ENCODE results near the gene ANGPT4.
"Not testable (repeated sequence)": the region's sequence is repeated elsewhere in the genome, so short reads cannot be mapped to it uniquely, and the experiment has no call there.

The ANGPT4 gene

DNA sequence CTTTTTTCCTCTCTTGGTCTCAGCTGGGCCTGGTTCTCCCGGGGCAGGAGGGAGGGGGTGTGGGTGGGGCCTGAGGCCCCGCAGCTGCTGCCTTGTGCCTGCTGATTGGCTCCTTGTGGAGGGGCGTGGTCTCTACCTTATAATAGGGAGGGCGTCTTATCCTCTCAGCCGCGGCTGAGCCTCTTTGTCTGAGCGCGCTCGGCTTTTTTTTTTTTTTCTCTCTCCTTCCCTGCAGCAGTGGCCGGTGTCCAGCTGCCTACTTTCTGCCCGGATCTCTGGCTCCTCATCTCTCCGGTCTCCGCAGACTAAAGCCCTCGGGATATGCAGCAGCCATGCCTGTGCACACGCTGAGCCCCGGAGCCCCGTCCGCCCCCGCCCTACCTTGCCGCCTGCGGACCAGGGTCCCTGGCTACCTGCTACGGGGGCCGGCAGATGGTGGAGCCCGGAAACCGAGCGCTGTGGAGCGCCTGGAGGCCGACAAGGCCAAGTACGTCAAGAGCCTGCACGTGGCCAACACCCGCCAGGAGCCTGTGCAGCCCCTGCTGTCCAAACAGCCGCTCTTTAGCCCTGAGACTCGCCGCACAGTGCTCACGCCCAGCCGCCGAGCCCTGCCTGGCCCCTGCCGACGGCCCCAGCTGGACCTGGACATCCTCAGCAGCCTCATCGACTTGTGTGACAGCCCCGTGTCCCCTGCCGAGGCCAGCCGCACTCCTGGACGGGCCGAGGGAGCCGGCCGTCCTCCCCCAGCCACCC lies 71.5 kb downstream of the ANGPT4 start:
- peak; percentile 81 to 88 (median 82) for DNase-seq (ENCODE audit: low read depth in 3 of 3)

DNA sequence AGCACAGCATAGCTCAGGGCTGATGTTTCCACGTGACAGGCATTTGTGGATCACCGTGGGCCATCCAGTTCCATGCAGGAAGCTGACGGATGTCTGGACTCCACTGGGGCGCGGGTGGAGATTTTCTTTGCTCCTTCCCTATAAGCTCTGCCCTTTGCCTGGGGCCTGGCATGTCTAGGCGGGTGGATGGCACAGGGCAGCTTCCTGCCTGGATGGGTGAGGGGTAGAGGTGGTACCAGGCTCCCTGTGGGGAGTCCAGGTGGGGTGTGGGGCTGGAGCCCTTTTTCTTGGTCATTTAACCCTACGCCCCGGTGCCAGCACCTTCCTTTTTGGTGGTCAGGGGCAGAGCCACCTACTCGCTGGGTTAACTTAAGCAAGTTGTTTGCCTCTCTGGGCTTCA lies 72.2 kb downstream of the ANGPT4 start:
- DNase-seq (ENCODE audit: low read depth in 3 of 3), result no peak

DNA sequence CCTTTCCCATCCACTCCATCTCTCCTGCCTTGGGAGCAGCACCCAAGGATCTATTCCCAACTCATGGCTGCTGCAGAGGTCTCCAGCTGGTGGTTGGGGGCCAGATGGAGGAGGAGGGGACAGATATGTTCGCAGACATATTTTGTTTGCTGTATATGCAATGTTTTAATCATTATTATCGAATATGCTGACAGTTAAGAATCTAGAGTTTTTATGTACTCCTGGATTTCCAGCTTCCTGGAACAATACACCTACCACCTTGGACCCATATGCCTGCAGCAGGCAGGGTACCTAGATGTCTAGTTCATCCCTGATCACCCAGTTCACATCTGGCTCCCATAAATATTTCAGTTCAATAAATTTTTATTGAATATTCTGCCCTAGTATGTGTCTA lies 73.6 kb downstream of the ANGPT4 start:
- no peak for DNase-seq (ENCODE audit: low read depth in 3 of 3)

DNA sequence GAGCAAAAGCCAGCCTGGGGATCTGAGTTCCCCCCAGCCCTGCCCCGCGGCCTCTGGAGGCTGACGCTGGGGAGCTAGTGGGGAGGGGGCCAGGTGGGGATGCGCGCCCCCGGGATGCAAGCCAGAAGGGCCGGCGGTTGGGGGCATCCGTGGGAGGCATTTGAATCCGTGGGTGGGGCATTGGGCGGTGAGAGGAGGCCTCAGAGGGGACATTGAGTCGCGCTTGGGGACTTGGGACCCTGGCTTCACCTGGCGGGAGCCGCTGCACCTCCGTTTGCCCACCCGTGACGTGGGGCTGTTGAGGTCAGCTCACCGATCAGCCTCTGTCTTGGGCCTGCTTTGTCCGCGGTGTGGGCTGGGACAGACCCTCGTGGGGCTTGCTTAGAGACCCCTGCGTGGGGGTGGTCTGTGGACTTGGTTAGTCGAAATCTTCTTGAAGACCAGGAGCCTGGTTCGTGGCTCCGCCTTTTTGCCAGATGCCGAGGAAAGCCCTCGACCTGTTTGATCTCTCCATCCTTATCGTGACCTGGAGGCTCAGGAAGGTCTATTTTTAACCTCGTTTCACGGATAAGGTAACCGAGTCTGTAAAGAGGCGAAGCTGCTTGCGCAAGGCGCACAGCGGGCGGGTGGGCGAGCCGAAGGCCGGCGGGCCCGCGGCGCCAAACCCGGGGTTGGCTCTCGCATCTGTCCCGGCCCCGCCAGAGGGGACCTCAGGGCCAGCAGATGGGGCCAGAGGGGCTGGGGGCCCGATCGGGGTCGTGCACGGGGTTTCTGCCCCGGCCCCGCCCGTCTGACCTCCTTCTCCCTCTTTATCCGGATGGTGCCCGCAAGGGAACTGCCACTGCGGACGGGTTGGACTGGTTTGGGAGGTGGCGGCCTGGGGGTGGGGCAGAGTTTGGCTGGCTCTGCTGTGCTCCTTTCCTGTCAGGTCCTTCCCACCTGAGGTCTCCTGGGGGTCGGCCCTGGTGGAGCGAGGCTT lies 74.3 kb downstream of the ANGPT4 start:
- DNase-seq (ENCODE audit: low read depth in 3 of 3), result no peak

DNA sequence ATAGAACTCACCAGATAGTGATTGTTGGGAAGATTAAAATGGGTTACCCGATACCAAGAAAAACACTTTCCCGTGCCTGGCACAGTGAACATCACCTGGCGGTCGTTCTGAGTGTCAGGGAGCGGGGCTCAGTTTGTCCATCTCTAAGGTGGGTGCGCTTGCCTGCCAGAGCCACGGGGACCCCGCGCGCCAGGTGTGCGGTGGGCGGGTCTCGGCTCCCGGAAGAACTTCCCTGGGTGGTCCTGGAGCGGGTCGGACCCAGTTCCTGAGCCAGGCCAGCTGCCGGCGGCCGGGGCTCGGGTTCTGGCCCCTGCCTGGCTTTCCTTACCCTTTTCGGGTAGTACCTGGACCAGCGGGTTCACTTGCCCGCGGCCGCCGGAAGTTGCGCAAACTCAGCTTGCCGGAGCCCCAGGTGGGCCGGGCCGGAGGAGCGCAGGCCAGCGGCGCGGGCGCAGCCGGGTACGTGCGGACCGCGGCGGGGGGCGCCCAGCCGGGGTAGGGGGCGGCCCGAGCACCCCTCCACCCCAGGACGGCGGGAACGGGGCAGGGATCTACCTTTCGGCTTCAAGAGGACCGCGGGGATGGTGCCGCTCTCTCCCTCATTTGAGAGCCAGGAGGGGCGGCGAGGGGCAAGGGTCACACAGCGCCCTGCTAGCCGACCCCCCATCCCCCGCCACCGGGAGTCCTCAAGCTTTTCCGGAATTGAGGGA lies 75.1 kb downstream of the ANGPT4 start:
- no peak for DNase-seq (ENCODE audit: low read depth in 3 of 3)

DNA sequence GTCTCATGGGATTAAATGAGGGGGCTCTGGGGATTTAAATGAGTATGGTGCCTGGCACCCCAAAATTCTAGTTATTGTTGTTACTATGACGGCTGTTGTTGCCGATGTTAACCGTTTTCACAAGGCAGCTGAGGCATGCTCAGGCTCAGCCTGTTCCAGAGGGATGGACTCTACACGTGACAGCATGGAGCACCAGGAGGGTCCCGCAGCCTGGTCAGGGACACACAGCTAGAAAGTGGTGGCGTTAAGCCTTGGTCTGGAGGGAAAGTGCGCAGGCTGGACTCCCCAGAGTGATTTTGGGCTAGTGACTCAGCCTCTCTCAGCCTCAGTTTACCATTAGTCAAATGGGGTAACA lies 75.7 kb downstream of the ANGPT4 start:
- DNase-seq (ENCODE audit: low read depth in 3 of 3), result no peak

DNA sequence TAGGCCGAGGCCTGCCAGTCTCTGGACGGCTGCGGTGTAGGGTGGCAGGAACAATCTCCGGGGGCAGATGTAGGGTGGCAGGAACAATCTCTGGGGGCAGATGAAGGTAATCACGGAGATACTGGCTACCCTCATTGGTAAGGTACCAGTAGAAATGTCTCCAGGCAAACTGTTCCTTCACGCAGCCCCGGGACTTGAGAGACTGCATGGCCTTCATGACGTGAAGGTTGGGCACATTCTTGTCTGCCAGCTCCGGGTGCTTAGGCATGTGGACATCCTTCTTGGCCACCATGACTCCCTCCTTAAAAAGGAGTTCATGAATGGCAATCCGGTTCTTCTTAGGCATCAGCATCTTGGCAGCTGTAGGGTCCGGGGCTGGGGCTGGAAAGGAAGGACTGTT lies 76.5 kb downstream of the ANGPT4 start:
- DNase-seq (ENCODE audit: low read depth in 3 of 3), result no peak

DNA sequence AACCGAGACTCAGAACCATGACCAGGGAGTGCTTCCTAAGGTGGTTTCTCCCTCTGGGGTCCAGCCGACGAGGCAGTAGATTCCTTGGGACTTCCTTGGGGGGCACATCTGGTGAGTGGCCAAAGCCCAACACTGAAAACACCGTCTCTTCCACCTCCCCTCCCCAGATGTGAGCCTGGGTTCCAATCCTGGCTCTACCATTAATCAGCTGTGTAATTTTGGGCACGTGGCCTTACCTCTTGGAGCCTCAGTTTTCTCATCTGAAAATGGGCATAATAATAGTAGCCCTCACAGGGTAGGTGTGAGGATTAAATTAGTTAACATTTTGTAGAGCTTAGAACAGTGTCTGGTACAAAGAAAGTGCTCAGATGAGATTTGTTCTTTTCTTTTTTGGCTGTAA lies 77.1 kb downstream of the ANGPT4 start:
- DNase-seq (ENCODE audit: low read depth in 3 of 3), result no peak

DNA sequence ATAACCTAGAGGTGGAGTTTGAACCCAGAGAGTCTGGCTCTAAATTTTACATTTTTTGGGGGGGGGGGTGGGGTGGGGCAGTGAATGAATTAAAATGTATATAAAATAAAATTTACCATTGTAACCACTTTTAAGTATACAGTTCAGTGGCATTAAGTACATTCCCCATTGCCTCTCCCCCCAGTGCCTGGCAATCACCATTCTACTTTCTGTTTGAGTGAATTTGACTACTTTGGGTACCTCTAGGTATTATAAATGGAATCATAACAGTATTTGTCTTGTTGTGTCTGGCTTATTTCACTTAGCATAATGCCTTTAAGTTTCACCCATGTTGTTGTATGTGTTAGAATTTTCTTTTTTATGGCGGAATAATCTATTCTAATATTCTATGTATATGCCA lies 79.9 kb downstream of the ANGPT4 start:
- no peak for DNase-seq (ENCODE audit: low read depth in 3 of 3)

DNA sequence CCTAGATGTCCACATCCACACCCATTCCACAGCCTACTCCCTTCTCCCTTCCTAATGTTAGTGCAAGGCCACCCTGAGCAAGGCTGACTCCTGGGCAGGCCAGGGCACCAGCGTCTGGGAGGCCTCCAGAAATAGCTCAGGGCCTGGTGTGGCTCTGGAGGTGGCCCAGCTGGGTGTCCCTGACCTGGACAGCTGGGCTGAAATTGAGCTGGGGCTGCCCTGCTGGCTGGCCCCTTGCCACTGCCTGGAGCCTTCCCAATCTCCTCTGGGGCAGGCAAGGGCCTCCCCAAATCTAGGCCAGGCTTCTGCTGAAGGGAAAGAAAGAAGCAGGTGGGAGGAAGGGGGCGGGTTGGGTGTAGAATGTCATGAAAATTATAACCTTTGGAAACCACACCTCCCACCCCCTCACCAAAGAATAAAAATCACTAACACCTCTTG lies 80.5 kb downstream of the ANGPT4 start:
- no peak for DNase-seq (ENCODE audit: low read depth in 3 of 3)

DNA sequence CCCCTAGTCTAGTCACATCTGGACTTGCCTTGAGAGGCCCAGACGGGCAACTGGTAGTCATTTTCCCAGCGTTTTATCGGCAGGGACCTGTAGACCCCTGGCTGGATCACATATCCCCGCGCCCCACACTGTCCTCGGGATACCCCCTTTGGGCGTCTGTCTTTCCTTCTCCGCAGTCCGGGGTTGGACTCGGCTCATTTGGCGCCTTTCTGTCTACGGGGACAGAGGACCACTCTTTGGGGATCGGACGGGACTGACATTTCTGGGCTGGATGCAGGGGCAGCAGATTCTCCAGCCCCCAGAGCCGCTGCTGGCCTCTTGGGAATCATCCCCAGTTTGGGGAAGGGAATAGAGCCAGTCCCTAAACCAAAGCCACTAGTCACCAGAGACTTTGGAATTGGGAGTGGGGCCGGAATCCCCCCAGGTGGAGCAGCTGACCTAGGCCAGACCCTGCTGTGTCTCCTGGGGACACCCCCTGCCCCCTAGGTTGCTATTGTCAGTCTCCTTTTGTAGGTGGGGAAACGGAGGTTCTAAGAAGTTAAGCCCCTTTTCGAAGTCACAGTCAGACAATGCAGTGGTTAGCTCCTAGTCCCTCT lies 81.9 kb downstream of the ANGPT4 start:
- DNase-seq (ENCODE audit: low read depth in 3 of 3), result no peak

DNA sequence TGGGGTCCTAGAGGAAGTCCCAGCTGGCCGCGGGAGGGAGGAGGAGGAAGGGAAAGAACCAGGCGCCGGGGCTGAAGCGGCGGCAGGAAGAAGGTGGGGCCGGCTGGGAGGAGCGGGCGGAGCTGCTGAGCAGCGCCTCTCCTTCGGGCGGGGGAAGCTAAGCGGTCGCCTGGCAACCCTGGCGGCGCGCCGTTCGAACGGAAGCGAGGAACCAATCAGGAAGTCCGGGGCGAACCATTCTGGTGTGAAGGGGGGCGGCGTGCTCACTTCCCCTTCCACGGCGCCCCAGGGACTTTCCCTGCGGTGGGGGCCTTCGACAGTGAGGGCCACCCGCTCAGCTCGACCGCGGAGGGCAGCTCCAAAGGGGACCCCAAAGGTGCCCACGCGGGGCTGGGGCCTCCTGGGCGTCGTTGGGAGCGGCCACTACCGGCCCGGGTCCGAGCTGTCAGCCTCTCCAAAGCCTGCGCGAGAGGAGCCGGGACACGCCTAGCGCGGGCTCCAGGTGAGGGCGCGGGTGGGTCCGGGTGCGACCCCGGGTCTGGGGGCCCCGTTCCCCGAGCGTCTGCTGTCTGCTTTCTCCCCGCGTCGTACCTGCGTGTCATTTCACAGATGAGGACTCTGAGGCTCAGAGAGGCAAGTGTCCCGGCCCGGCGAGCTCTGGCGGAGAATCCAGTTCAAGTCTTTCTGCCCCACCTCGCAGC lies 82.5 kb downstream of the ANGPT4 start, which contains the start of gene FAM110A:
Gene FAM110A, plus strand, starts transcription at position 266 of the 701 bp plus-strand sequence. CDS start 11,090 bp downstream, outside the sequence.
- DNase-seq (ENCODE audit: low read depth in 3 of 3), result peak; percentile 87 to 94 (median 89)

DNA sequence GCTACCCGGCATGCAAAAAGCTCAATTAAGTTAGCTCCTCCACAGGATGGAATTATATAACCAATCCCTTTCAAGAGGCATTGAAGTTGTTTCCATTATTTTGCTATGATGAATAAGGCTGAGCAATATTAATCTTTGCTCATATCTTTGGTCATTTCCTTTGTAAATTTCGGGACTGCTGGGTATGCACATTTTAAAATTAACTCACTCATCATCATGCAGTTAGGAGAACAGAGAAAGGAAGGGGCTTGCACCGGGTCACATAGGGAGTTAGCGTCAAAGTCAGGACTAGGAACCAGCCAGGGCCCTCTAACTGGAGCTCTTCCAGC lies 83.0 kb downstream of the ANGPT4 start:
- no peak for DNase-seq (ENCODE audit: low read depth in 3 of 3)

DNA sequence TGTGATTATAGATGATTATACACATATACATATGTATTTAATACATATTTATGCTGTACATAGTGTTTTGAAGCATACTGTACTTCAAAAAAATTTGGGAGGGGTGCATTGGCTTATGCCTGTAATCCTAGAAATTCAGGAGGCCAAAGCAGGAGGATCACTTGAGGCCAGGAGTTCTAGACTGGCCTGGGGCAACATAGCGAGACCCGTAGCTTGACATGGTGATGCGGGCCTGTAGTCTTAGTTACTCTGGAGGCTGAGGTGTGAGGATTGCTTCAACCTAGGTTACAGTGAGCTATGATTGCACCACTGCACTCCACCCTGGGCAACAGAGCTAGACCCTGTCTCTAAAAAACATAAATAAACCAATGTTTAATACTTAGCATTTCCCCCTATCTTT lies 84.2 kb downstream of the ANGPT4 start:
- DNase-seq (ENCODE audit: low read depth in 3 of 3), result no peak

DNA sequence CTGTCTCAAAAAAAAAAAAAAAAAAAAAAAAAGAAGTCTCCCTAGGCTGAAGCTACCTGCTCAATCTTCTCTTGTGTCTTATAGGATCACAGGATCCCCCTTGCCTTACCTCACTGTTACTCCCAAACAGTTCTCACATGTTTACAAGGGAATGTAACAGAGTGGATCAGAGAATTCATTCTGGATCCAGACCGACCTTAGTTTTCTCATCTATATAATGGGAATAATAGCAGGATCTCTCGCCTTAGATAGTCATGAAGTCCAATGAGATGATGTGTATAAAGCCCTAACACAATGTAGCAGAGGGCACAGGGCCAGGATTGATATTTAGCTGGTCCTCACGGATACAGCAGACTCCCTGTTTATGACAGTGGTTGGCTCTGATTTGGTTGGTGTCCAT lies 84.9 kb downstream of the ANGPT4 start:
- DNase-seq (ENCODE audit: low read depth in 3 of 3), result no peak

DNA sequence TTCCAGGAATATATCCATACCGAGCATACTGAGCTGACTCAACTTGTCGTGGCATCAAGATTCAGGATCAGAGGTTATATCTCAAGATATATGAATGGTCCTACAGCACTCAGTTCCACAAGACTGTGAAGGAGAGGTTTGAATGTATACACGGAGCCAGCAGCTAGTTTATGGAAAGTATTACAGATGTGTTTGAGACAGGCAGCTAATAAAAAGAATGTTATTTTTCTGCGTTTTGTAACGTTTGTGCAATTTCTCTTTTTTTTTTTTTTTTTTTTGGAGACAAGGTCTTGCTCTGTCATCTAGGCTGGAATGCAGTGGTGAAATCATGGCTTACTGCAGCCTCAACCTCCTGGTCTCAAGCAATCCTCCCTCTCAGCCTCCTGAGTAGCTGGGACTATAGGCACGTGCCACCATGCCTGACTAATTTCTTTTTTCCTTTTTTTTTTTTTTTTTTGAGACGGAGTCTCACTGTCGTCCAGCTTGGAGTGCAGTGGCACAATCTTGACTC lies 86.1 kb downstream of the ANGPT4 start:
- DNase-seq (ENCODE audit: low read depth in 3 of 3), result no peak

DNA sequence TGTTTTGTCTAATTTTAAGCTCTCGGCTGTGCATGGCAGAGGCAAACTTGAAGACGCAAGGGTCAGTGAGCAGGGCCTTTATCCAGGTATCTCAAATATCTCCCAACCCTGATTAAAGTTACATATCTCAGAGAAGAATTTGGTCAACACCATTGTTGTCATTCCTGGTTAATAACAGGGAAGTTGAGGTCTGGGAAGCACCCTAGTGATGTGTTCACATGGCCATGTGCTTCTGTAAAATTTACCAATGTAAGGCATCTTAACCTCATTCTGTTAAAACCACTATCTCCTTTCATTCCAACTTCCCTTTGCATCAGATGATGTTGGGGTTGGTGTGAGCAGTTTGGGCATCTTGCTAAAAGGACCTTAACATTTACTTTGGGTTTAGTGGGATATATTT lies 86.6 kb downstream of the ANGPT4 start:
- DNase-seq (ENCODE audit: low read depth in 3 of 3), result no peak

DNA sequence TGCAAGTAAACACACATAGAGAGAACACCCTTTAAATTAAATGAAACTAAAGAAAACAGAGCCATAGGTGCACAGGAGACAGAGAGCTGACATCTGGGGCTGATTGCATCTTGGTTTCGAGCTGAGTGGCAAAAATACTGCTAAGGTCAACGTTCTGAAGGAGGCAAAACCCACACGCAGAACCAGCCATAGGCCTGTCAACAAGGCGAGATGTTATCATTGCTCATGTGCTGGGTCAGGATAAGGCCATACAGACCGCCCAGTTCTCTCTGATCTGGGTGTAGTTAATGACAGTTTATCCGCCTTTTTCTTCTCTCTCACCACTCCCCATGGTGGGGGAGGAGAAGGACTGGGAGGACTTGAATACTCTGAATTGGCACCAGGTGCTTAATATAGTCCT lies 87.1 kb downstream of the ANGPT4 start:
- DNase-seq (ENCODE audit: low read depth in 3 of 3), result no peak

DNA sequence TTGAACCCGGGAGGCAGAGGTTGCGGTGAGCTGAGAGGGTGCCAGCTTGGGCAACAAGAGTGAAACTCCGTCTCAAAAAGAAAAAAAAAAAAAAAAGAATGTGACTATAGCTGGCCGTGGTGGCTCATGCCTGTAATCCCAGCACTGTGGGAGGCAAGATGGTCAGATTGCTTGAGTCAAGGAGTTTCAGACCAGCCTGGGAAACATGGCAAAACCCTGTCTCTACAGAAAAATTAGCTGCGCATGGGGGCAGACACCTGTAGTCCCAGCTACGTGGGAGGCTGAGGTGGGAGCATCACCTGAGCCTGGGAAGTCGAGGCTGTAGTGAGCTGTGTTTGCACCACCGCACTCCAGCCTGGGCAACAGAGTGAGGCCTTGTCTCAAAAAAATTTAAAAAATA lies 88.2 kb downstream of the ANGPT4 start:
- not testable (repeated sequence) for DNase-seq (ENCODE audit: low read depth in 3 of 3)

DNA sequence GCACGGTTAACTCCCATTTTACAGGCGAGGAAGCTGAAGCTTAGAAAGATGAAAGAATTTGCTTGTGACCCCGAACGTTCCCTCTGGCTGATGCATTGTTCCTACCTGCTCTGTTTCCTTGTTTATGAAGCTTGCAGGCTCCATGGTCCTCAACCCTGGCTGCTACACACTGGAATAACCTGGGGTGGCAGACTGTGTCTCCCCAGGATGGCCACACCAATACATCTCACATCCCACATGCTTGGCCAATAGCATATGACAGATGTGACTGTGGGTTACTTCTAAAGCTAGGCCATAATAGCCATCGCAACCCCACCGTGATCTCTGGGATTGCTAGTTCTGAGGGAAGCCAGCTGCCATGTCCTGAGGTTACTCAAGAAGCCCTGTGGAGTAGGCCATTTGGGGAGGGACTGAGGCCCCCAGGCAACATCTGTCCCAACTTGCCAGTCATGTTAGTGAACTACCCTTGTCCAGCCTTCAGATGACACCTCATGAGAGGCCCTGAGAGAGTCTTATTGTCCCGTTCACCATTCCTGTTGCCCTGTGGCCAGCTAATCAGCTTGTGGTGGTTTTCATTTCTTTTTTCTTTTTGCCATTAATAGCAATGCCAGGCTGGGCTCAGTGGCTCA lies 89.3 kb downstream of the ANGPT4 start:
- no peak for DNase-seq (ENCODE audit: low read depth in 3 of 3)
